Right lung (tissue), 10 donors: ENCODE data around the gene PARM1. TPM values are rescaled to one million over a fixed set of nuclear protein-coding genes. Genes with fewer than 3 reads are reported as not detected.

Experiments used
- DNase-seq, 2 donors: peaks; one replicate each; pipeline ENCODE4 v3.0.0-alpha.2; 2013
- long read RNA-seq, 8 donors: transcript quantifications; one replicate each; lab custom pipeline, GENCODE V29; 2026
- polyA plus RNA-seq, 5 donors: library from polyadenylated mRNA; unstranded; fragments of 120-200 nt; gene quantifications; one replicate each; pipeline versions ENCODE4 v1.2.1 to v1.2.3, GENCODE V29; 2013; ENCODE audit warnings: inconsistent platforms in 1 of 5, low replicate concordance in 1 of 5; ENCODE audit not compliant: insufficient read length in 5 of 5, insufficient read depth in 1 of 5

Gene PARM1, protein sequence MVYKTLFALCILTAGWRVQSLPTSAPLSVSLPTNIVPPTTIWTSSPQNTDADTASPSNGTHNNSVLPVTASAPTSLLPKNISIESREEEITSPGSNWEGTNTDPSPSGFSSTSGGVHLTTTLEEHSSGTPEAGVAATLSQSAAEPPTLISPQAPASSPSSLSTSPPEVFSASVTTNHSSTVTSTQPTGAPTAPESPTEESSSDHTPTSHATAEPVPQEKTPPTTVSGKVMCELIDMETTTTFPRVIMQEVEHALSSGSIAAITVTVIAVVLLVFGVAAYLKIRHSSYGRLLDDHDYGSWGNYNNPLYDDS
- 10 to 100 TPM; 29.9 to 59.5 (median 44.9) TPM for polyA plus RNA-seq
- long read RNA-seq, donor 1, full-length matches to known transcripts: 31 of 60 reads
- long read RNA-seq, donor 1, partial matches to known transcripts: 29 of 60 reads
- long read RNA-seq, donor 1, other reads (novel, unspliced or antisense): 0 of 60 reads
- long read RNA-seq, donor 2, full-length matches to known transcripts: 12 of 12 reads
- long read RNA-seq, donor 2, partial matches to known transcripts: 0 of 12 reads
- long read RNA-seq, donor 2, other reads (novel, unspliced or antisense): 0 of 12 reads
- long read RNA-seq, donor 3, full-length matches to known transcripts: 11 of 46 reads
- long read RNA-seq, donor 3, partial matches to known transcripts: 35 of 46 reads
- long read RNA-seq, donor 3, other reads (novel, unspliced or antisense): 0 of 46 reads
- long read RNA-seq, donor 4, full-length matches to known transcripts: 8 of 19 reads
- long read RNA-seq, donor 4, partial matches to known transcripts: 11 of 19 reads
- long read RNA-seq, donor 4, other reads (novel, unspliced or antisense): 0 of 19 reads
- long read RNA-seq, donor 5, full-length matches to known transcripts: 9 of 22 reads
- long read RNA-seq, donor 5, partial matches to known transcripts: 13 of 22 reads
- long read RNA-seq, donor 5, other reads (novel, unspliced or antisense): 0 of 22 reads
- long read RNA-seq, donor 6, full-length matches to known transcripts: 22 of 42 reads
- long read RNA-seq, donor 6, partial matches to known transcripts: 20 of 42 reads
- long read RNA-seq, donor 6, other reads (novel, unspliced or antisense): 0 of 42 reads
- long read RNA-seq, donor 7, full-length matches to known transcripts: 19 of 32 reads
- long read RNA-seq, donor 7, partial matches to known transcripts: 13 of 32 reads
- long read RNA-seq, donor 7, other reads (novel, unspliced or antisense): 0 of 32 reads
- long read RNA-seq, donor 8, full-length matches to known transcripts: 6 of 6 reads
- long read RNA-seq, donor 8, partial matches to known transcripts: 0 of 6 reads
- long read RNA-seq, donor 8, other reads (novel, unspliced or antisense): 0 of 6 reads

DNA sequence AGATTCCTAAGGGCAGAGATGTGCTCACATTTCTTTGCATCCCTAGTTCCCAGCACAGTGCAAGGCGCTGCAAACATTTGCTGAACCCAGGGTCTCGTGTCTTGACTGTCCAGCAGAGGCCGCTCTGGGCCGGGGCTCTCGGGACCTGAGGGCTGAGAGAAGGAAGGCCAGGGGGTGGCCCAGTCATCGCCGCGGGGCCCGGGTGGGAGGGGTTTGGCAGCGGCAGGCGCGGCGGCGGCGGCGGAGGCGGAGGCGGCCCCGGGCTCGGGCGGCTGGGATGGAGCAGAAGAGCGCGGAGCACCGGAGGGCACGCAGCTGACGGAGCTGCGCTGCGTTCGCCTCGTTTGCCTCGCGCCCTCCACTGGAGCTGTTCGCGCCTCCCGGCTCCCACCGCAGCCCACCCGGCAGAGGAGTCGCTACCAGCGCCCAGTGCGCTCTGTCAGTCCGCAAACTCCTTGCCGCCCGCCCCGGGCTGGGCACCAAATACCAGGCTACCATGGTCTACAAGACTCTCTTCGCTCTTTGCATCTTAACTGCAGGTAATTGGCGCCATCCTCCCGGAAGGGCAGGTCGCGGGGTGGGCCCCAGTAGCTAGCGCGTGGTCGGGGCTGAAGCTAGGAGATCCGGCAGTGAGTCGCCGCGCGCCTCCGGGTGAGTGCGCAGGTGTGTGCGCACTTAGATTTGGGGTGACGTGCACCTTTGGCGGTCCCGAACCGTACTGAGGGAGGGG lies at the start of gene PARM1:
PARM1 (plus strand) TSS at position 285 of the 730 bp plus-strand sequence; CDS start at position 497, 212 bp downstream.
- peak; percentile 65 to 69 for DNase-seq

DNA sequence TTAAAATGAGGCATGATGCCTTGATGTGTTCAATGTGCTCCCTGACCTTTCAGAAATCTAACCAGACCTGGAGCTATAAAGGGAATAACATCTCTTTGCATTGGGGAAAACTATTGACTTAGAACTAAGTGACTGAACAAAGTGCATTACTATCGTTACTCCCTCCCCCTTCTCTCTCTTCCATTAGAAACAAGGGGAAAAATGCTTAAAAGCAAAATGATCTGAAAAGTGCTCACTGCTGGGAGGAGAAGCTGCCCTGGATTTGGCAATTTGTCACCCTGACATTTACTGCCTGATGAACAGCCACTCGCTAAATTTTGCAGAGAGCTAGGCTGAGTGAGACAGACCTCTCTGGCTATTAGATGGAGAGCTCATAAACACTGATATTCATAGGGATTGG lies 48.6 kb upstream of the PARM1 start:
- DNase-seq: no peak

- DNase-seq: no peak
Observed at GRCh38 chr4:74886484-74886883, 46.4 kb upstream of the PARM1 start.

GRCh38 chr4:74890341-74890740 lies 42.6 kb upstream of the PARM1 start:
- DNase-seq: no peak

GRCh38 chr4:74891037-74891436 lies 41.9 kb upstream of the PARM1 start:
- no peak for DNase-seq

- no peak for DNase-seq
Observed at GRCh38 chr4:74893171-74893570, 39.7 kb upstream of the PARM1 start.

GRCh38 chr4:74896595-74896994 lies 36.3 kb upstream of the PARM1 start:
- DNase-seq: no peak

DNA sequence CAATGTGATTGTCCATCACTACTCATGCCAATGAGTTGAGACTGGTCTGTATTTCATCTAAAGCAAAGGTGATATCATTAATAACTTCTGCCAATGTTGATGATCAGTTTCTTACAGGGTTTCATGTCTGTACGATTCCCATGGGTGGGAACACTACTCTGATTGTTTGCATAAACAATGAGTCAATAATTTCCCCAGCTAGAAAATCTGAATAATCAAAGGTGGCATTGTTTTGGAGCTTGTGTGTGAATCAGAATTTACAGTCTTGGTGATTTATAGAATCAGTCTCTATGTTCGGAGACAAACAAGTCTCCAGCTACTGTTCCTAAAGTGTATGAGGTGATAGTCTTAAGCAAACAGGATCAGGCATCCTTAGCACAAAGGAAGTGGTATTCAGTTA lies 35.5 kb upstream of the PARM1 start:
- DNase-seq: no peak

DNA sequence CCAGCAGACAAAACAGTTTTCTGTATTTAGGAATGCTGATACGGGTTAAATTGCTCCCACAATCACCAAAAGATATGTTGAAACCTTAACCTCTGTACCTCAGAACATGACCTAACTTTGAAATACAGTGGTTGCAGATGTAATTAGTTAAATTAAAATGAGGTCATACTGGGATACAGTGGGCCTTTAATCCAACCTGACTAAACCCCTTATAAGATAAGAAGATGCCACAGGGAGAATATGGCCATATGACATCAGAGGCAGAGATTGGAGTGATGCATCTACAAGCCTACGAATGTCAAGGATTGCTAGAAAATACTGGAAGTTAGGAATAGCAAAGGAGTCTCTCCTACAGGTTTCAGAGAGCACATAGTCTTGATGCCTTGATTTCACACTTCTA lies 32.1 kb upstream of the PARM1 start:
- no peak for DNase-seq

GRCh38 chr4:74904509-74905065 lies 28.3 kb upstream of the PARM1 start:
- no peak for DNase-seq

DNA sequence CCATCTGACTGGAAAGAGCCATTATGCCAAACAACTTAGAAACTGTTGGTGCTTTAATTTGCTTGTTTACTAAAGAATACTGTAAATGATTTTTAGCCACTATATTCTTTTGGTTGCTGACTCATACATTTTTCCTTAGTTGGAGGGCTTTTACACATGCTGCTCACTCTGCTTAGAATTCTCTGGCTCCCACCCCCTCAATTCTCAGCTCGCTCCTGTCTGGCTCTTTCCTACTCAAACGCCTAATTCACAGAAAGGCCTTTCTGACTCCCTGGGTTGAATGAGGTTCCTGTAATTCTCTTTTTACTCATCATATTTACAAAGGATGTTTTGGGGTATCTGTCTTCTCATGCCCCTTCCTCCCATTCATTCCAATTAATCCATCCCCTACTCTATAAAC lies 26.1 kb upstream of the PARM1 start:
- no peak for DNase-seq

- DNase-seq: no peak
Observed at GRCh38 chr4:74919783-74920182, 13.1 kb upstream of the PARM1 start.

DNA sequence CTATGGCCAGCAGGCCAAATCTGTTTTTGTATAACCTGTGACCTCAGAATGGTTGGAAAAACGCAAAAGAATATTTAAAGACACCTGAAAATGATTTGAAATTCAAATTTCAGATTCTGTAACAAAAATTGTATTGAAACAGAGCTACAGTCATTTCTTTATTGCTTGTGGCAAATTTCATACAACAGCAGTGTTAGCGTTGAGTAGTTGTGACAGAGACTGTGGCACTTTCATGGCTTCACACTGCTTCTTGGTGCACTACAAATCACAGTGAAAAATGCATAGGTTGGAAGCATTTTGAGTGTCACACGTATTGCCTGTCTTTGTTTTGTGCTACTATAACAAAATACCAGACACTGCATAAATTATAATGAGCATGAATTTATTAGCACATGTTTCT lies 12.2 kb upstream of the PARM1 start:
- DNase-seq: no peak

DNA sequence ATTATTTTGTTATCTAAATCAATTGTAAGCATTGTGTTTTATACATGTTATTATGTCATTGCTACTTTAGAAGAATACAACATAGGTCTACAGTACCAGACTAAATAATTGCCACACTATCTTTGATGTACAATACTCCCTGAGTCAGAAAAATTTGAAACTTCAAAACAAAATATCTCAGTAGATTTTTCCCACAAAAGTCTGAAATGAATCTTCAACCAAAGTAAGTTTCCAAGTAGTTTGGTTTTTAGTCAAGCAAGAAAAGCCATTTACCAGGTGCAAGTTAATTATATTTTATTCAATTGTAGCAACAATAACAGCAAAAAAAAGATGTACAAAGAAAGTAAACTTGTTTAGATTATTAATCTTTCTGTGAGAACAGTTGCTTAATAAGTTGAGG lies 11.4 kb upstream of the PARM1 start:
- DNase-seq: no peak

GRCh38 chr4:74926007-74926406 lies 6.9 kb upstream of the PARM1 start:
- DNase-seq: no peak

- DNase-seq: no peak
Observed at GRCh38 chr4:74930162-74930561, 2.8 kb upstream of the PARM1 start.

GRCh38 chr4:74931376-74931775 lies 1.5 kb upstream of the PARM1 start:
- DNase-seq: no peak

GRCh38 chr4:74932010-74932409 lies 906 bp upstream of the PARM1 start:
- no peak for DNase-seq

GRCh38 chr4:74933562-74934015 lies 673 bp downstream of the PARM1 start:
- DNase-seq: no peak

DNA sequence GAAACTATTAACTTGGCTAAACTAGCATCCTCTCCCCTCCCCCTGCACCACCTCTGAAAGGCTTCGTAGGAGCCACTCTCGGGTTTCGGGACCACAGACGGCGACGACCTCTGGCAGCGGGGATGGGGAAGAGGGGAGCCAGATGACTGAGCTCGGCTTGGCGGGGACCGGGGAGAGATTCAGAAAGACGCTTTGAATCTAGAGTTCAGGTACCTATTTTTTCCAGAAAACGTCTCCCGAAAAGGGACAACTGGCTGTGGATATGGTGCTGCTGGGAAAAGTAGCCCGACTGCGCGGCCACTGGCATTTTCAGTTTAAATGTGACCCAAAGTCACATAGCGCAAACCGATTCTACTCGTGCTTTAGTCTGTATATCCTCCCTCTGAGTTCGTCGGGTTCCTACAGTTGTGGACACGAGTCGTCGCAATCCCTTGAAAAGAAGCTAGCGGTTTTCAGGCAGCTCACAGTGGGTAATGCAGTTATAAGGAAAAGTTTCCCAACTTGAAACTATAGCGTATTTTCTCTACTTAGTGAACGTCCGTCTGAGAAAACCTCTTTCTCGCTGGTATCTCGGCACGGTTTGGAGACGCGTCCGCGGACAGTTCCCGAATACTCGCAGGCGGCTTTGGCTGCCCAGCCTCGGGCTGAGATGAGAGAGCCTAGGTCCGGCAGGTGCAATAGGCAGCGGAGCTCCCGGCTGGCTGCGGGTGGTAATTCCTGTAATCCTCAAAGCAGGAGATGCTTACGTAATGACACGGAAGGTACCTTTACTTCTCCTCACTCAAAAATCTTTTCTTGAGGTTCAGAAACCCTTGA lies 1.3 kb downstream of the PARM1 start:
- DNase-seq: peak in 1 of 2 donors; percentile 15
